T follicular helper cell (primary cell): ENCODE data around the gene WHRN.

Source experiments
- DNase-seq: peaks from one replicate; pipeline ENCODE4 v3.0.0-alpha.2; 2020; ENCODE audit warnings: low read depth

The WHRN gene

GRCh38 chr9:114382699-114383520 lies 122.4 kb downstream of the WHRN start:
- peak; percentile 58 for DNase-seq

- no peak for DNase-seq
Measured at GRCh38 chr9:114378883-114379282, 126.4 kb downstream of the WHRN start.

- DNase-seq, result no peak
Measured at GRCh38 chr9:114378016-114378415, 127.3 kb downstream of the WHRN start.

DNA sequence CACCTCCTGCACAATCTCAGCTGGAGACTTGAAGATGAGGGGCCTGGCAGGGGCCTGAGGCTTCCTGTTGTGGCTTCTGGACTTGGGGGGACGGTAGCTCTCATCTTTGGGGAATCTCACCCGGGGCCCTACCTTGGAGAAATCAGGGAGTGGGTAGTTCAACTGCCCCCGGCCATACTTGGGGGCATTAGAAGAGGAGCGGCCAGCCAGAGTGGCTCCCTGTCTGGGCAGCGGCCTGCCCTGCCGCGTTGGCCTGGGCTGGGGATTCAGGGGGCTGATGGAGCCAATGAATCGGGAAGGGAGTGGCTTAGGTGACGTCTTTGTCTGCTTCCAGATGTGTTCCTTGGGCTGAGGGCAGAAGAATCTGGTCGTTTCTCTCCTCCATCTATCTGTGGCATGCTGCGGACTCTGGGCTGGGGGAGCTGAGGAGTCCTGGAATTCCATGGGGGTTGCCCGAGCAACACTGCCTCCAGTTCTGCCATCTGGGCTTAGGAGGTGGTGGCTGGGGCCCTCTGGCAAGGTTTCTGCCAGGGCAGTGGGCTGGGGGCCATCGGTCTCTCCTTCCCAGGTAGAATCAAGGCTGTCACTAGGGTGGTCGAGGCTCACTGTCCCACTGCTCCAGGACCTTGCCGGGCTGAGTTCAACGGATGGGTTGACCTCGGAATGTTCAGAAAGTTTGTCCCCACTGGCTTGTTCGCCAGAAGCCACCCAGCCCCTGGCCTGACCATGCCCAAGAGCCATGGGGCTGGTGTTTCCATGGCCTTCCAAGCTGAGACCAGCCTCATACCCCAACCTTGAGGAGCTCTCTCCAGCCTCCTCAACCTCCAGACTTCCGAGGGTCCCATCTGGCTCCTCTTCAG lies 128.5 kb downstream of the WHRN start:
- no peak for DNase-seq

DNA sequence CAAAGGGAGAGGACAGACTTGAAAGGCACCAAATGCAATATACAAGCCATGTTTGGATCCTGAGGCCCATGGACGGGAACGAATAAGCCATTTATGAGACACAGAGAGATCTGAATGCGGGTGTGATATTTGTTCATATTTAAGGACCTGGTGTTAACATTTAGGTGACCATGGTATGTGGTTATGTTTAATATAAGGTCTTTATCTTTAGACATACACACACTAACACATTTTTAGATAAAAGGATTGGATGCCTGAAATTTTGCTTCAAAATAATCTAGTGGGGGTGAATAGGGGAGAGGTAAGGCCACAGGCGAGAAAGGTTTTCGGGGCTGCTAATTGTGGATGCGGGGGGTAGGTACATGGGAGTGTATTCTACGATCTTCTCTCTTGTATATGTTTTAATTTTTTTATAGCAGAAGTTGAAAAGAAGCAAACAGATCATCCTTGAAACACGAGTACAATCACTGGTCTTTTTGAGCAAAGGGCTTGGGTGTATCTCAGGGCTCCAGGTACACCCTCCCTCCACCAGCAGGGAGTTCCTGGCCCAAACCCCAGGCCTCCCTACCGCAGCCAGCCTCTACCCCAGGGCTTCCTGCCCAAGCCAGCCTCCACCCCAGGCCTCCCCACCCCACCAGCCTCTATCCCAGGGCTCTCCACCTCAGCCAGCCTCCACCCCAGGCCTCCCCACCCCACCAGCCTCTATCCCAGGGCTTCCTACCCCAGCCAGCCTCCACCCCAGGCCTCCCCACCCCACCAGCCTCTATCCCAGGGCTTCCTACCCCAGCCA lies 129.7 kb downstream of the WHRN start:
- no peak for DNase-seq

DNA sequence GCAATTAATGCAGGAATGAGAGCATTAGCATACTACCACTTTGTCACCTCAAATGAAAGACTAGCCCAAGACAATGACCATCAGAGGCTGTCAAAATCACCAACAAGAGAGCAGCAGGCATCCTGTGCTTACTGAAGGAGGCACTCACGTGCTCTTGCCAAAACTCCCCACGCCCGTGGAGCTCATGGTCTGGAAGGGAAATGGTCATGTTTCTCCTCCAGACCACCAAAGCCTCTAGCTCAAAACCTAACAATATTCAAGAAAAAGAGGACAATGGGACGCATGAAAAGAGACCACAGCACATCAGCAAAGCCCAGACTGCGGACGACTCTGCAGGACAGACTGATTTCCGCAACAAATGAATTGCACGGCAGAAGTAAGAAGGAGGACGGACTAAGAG lies 130.3 kb downstream of the WHRN start:
- DNase-seq, result no peak

GRCh38 chr9:114373960-114374730 lies 131.1 kb downstream of the WHRN start:
- DNase-seq, result no peak

GRCh38 chr9:114372921-114373448 lies 132.3 kb downstream of the WHRN start:
- peak; percentile 75 for DNase-seq

DNA sequence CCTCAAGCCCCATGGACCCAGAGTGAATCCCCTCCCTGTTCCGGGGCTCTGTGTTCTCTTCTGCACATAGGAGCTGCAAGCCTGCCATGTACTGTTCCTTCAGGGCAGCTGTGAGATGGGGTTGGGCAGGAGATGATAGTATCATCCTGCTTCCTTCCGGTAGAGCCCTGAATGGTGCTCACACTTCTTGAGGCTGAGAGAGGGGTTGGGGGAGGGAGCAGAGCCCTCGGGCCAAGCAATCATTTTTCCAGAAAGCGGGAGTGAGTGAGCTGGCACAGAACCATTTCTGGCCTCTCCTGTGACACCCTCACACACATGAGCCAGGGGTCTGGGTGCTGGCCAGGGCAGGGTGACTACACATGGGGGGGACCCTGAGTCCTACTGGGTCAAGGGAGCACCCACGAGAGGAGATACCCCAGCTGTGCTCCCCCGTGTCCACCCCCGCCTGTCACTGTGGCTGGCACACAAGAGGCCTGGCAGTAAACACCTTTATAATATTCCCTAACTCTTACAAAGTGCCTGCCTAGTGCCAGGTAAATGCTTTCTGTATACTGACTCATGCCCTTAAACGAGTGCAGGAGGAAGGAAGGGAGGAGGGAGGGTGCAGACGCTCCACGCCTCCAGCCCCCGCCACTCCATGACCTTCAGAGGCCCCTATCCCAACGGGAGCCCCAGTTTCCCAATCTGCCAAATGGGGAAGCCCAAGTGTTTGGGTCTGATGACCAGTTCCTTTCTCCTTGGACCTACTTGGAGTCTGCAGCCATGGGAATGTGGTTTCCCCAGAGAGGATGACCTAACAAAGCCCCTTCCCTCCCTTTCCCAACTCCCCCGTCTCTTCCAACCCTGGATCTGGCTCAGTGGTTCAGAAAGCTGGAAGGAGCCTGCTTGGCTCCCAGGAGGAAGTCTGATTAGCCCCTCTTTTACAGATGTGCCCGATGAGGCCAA lies 133.0 kb downstream of the WHRN start:
- DNase-seq, result peak; percentile 38

GRCh38 chr9:114371343-114371944 lies 133.8 kb downstream of the WHRN start:
- DNase-seq, result no peak

GRCh38 chr9:114370968-114371320 lies 134.3 kb downstream of the WHRN start:
- no peak for DNase-seq

- no peak for DNase-seq
Measured at GRCh38 chr9:114370251-114370967, 134.9 kb downstream of the WHRN start.

GRCh38 chr9:114369216-114370130 lies 135.8 kb downstream of the WHRN start:
- no peak for DNase-seq

DNA sequence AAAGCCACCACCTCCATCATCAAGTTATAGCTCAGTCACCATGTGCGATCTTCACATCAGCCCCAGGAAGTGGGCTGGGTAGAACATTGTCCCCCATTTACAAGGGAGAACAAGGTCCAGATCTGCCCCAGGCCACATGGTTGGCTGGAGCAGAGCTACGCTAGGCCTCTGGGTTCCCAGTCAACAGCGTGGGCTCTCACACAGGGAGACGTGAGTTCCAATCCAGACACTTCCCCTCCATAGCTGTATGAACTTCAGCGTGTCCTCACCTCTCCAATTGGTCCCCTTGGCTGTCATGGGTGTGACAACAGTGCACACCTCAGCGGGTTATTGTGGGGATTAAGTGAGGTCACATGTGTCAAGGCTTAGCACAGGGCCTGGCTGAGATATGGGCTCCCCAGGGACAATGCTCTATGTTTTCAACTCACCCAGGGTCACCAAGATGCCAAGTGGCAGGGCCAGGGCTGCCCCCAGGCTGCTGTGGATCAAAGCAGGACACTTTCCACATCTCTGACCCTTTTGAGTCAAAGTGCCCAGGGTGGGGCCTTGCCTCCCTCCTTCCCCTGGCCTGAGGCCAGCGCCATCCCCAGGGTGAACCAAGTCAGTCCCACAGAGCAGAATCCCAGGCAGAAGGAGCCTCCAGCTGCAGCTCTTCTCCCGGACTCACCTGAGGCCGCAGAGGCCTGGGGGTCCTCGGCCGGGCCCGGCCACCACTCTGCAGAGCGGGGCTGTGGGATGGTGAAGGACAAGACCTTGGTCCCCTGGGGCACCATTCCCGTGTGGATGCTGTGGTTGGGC lies 137.3 kb downstream of the WHRN start:
- DNase-seq, result no peak

GRCh38 chr9:114367366-114367765 lies 137.9 kb downstream of the WHRN start:
- DNase-seq, result no peak

DNA sequence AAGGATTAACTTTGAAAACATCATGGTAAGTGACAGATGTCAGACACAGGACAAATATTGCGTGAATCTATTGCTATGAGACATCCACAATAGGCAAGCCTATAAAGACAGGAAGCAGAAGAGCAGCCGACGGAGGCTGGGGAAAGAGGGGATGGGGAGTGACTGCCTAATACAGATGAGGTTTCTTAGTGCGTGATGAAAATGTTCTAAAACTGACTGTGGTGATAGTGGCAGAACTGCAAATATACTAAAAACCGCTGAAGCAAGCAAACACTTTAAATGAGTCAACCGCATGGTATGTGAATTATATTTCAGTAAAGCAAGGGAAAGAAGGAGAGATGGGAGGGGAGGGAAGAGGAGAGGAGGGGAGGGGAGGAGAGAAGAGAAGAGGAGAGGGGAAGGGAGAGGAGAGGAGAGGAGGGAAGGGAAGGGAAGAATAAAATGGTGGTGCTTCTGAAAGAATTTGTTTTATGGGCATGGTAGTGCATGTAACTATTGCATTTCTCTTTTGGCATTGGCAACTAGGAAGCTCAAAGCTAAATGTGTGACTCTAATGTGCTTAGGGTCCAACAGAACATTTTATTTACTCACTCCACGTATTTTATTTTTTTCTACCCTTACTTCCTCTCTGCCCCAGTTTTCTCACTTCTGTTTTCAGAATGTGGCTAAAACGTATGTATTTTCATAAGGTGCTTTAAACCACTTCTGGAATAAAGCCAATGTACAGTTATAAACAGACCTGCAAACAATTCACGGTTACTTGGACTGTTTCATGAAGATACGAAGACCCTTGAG lies 138.7 kb downstream of the WHRN start:
- DNase-seq, result no peak
